ENCODE measurements around the gene MARVELD1.

The MARVELD1 gene

DNA sequence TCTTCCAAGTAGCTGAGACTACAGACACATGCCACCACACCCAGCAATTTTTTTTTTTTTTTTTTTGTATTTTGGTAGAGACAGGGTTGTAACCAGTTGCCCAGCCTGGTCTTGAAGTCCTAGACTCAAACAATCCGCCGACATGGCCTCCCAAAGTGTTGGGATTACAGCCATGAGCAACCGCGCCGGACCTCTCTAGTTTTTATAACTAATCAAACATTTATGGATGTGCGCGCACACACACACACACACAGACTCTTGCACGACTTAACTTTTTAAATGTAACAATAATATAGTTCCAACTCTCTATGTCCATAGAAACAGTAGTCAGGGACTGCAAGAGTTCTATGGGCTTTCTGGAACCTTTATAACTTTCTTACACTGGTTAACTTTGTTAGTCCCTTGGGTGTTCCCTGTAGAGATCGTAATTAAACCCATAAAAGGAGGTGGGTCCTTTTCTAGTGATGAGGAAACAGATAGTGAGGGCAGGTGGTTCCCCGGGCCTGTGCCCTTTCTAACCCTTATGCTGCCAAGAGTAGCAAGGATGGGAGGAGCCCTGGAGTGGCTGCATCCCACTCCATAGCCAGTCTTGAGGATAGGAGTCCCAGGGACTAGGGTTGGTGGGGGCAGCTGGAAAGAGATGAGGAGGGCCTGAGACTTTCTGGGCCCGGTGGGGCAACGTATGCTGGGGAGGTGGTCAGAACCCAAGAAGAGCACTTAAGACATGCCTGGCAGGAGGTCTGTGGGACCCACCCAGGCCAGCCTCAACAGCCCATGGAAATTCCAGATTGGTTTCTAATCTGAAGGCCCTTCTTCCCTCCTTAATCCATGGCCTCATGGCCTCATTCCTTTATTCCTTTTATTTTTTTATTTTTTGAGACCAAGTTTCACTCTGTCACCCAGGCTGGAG is 8.6 kb downstream of the MARVELD1 start:
- no peak for TF ChIP-seq CTCF (IDR thresholded peaks at IDR 0.05)

- no peak for TF ChIP-seq CTCF (IDR thresholded peaks at IDR 0.05)
Measured at GRCh38 chr10:97723001-97723400, 9.5 kb downstream of the MARVELD1 start.

- no peak for TF ChIP-seq CTCF (IDR thresholded peaks at IDR 0.05)
Measured at GRCh38 chr10:97724341-97724941, 10.9 kb downstream of the MARVELD1 start.

DNA sequence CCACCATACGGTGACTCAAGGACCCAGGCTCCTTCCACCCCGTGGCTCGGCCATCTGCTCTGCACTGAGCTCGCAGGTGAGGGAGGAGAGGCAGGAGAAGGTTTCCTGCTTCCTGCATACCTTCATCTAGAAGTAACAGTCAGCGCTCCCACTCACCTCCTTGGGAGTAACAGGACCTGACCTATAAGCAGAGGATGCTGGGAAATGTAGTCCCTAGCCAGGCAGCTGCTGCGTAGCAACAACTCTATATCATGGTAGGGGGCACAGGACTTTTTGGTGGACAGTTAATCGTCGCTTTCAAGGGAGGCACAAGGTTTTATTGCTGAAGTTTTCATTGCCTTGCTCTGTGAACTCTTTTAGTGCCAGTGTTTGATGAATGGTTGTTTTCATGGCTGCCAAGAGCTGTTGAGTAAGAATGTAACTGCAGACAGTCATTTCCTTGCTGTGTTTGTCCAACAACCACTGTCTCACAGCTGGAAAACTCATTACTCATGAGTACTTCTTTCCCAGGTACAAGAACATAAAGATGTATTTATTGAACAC is 13.2 kb downstream of the MARVELD1 start:
- no peak for TF ChIP-seq CTCF (IDR thresholded peaks at IDR 0.05)

DNA sequence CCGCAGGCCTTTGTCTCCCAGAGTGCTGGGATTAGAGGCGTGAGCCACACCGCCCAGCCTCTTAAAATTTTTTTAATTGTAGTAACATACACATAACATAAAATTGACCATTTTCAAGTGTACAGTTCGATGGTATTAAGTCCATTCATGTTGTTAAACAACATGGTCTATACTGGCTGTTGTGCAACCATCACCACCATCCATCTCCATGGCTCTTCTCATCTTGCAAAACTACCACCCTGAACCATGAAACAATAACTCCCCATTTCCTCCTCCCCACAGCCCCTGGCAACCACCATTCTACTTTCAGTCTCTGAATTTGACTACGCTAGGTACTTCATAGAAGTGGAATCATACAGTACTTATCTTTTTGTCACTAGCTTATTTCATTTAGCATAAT is 15.5 kb downstream of the MARVELD1 start:
- TF ChIP-seq CTCF (IDR thresholded peaks at IDR 0.05), result no peak

- TF ChIP-seq CTCF (IDR thresholded peaks at IDR 0.05), result peak; percentile 82
Measured at GRCh38 chr10:97731346-97732051, 18.0 kb downstream of the MARVELD1 start.

DNA sequence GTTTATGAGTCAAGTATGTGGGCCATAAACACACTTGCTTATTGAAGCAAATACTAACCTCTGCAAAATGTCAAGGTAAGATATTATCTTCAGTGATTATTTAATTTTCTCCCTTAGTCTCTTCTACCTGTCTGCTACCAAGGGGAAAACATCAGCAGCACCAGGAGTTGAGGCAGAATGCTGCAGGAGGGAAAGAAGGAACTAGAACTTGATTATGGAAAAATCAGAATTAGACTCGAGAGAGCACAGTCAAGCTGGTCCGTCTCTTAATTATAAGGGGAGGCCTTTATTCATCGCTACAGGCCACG is 18.5 kb downstream of the MARVELD1 start:
- TF ChIP-seq CTCF (IDR thresholded peaks at IDR 0.05), result no peak; the same call in 1 of the 2 replicates

All from LNCAP (cell line).